ENCODE measurements around the gene EN2. TPM values are rescaled to one million over a fixed set of nuclear protein-coding genes. Genes with fewer than 3 reads are reported as not detected.

Gene EN2
- total RNA-seq, 1 donor from 2014 or later: under 0.01 TPM

DNA sequence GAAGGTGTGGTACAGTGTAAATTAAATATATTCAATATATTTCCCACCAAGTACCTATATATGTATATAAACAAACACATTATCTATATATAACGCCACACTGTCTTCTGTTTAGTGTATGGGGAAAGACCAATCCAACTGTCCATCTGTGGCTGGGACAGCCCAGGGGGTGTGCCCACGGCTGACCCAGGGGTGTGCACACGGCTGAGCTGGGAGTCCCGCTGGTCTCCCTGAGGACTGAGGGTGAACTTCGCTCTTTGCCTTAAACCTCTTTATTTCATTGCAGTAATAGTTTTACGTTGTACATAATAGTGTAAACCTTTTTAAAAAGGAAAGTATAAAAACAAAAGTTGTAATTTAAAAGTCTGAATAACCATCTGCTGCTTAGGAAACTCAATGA, 6.3 kb downstream of the EN2 start:
- DNase-seq: no peak

- no peak for DNase-seq
Measured at GRCh38 chr7:155464948-155465739, 7.2 kb downstream of the EN2 start.

- no peak for DNase-seq
Measured at GRCh38 chr7:155465761-155466141, 7.8 kb downstream of the EN2 start.

- DNase-seq: no peak
Measured at GRCh38 chr7:155466142-155466813, 8.3 kb downstream of the EN2 start.

- DNase-seq: no peak
Measured at GRCh38 chr7:155466814-155467733, 9.1 kb downstream of the EN2 start.

- DNase-seq: no peak
Measured at GRCh38 chr7:155467846-155468784, 10.2 kb downstream of the EN2 start.

DNA sequence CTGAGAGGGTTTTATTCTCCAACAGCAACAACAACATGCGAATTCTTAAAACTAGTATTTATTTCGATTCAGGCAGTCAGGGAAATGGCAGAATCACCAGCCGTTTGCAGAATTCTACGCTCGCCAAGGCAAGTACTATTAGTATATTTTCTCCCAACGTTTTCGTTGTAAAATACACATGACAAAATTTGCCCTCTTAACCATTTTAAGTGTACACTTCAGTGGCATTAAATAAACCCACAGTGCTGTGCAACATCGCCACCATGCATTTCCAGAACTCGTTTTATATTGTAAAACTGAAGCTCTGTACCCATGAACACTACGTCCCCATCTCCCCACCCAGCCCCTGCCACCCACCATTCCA, 10.8 kb downstream of the EN2 start:
- no peak for DNase-seq

GRCh38 chr7:155469311-155470185, 11.6 kb downstream of the EN2 start:
- no peak for DNase-seq

- DNase-seq: no peak
Measured at GRCh38 chr7:155470186-155470487, 12.2 kb downstream of the EN2 start.

DNA sequence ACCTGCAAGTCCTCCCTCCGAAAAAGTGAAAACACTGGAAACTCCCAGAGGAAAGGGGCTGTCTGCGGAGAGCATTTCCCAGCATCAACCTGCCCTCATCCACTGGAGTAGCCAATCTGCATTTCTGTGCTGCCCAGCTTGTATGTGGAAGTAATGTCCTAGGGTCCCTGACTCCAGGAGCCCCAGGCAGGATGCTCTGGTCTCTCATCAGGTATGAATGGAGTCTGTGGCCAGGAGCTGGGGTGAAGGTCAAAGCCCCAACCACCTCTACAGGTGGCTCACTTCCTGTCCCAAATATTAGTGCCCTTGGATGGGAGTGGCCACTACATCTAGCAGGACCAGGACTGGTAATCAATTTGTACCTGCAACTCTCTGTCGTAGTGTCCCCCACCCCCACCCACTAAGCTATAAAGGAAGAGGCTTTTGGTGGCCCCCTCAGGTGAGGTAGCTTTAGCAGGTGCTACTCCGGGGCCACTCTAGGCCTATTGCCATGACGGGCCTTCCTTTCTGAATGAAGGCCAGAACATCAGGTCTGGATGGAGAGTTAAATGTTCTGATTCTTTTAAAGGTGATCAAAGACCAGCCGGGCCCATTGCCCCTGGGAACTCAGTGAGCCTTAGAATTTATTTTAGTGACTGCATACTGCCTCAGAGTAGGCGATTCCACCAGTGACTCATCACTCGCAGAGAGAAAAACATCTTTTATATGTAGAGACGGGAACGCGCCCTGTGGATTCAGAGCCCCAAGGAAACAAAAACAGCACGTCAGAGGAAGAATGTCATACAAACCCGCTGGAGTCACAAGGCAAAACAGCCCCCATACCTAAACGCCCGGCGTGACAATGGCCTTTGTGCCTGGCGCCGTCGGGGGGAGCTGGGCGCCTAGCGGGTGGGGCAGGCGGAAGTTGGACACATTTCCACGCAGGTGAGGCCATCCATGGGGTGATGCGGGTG, 13.0 kb downstream of the EN2 start:
- no peak for DNase-seq

DNA sequence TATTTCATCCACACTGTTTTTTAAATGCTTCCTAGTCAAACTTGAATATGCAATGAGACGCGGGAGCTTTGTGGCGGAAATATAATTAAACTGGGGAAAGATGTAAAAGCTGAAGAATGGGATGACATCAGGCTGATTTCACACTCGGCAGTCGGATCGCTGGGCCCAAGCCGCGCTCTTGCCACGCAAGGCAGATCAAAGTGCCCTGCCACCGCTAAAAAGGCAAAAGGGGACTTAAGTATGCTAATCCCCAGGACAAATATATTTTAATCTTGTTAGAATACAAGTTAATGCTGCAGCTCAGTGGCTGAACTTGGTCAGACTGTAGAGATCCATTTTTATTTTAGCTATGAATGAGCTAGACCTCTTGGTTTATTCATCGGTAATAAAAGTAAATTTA, 13.8 kb downstream of the EN2 start:
- no peak for DNase-seq

- DNase-seq: no peak
Measured at GRCh38 chr7:155477476-155477875, 19.5 kb downstream of the EN2 start.

DNA sequence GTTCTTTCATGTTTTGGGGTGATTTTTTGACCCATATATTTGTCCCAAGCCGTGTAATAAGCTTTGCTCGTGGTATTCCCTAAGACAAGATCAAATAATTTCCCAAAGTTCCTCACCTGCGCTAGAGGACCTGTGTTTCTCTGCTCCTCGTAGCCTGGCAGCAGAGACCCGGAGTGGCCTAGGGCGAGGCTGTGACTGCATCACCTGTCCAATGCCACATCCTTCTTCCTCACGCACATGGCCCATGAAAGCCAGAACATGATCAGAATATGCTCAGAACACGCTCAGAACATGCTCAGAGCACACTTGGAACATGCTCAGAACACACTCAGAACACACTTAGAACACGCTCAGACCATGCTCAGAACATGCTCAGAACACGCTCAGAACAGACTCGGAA, 23.8 kb downstream of the EN2 start:
- DNase-seq: no peak

DNA sequence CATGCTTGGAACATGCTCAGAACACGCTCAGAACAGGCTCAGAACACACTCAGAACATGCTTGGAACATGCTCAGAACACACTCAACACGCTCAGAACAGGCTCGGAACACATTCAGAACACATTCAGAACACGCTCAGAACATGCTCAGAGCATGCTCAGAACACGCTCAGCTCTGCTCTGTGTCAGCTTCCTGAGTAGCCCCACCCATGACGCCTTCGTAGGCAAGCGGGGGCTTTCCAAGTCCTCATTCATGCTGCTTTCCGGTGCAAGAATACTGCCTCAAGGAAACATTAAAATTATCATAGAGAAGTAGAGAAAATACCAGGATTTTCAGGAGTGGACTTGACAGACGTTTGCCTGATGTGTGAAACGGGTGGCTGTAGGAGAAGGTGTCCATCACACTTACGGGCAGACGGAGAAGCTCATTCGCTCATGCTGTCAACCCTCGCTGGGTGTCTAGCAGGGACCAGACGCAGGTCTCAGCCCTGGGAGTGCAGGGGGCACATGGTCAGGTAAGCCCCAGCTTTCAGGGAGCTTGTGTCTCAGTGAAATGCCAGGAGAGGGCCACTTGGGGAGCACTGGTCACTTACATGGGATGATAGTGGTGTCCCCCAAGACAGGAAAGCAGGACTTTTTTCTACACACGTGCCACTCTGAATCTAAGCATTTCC, 24.7 kb downstream of the EN2 start:
- no peak for DNase-seq

DNA sequence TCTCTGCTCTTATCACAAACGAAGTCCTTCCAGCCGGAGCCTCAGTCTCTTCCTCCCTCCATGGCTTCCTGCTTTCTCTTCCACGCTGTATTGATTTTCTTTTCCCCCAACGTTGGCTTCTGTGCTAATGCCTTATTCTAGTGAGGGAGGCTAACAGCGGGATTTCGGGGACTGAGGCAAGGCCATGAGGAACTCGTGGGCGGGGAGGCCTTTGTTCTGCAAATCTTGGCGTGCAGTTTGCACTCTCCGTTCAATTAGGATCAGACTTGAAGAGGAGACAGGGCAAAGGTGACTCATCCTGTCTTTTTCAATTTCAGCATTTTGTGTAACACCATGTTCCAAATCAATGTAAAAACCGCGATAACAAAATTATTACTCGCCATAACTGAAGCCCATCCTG, 25.3 kb downstream of the EN2 start:
- no peak for DNase-seq

DNA sequence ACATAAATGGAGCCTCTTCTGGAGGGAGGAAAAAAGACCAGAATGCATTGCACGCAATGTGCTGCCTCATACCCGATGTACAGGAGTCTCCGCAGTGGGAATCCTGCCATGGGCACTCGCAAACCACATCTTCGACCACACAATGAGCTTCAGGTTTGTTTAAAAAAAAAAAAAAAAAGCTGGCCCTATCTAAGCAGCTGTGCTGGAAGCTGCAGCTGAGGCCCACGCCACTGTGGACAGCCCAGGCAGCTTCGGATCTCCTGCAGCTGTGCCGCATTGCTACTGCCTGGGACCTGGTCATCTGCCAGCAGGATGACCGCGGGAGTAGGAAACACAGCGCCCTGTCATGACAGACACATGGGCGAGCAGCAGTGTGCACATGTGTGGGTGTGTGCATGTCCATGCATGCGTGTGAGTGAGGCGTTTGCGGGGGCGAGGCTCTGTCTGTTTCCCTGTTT, 26.0 kb downstream of the EN2 start:
- no peak for DNase-seq

- no peak for DNase-seq
Measured at GRCh38 chr7:155484483-155485399, 26.8 kb downstream of the EN2 start.
